Posterior vena cava (tissue), 2 donors: Measurements from ENCODE around the gene ASPSCR1. TPM values are rescaled to one million over a fixed set of nuclear protein-coding genes. Genes with fewer than 3 reads are reported as not detected.

Experiments
- DNase-seq: peaks from one replicate; pipeline ENCODE4 v3.0.0-alpha.2; 2020; ENCODE audit warnings: low spot score
- intact Hi-C, 2 donors: fragments of 100-400 bp; cut with DNase I; formaldehyde crosslinking; loops; one replicate each; pipeline versions ENCODE4 v1.14.1 to v1.14.2; 2022 to 2023
- total RNA-seq, 2 donors: library from RNA; stranded (reverse); fragmentation: NEBNext Ultra II Directional; extraction: Animal tissue kit (Norgen Biotek cat#: 25700); gene quantifications; one replicate each; pipeline ENCODE4 v1.2.1, GENCODE V29; 2021
- donor health status: DM: yes; HTN: yes; CAD: no.
- donor health status: DM: yes; HTN: yes; CAD: no.

Gene ASPSCR1
- total RNA-seq, 2 donors from 2014 or later, result 19.6 to 25.2 TPM

DNA sequence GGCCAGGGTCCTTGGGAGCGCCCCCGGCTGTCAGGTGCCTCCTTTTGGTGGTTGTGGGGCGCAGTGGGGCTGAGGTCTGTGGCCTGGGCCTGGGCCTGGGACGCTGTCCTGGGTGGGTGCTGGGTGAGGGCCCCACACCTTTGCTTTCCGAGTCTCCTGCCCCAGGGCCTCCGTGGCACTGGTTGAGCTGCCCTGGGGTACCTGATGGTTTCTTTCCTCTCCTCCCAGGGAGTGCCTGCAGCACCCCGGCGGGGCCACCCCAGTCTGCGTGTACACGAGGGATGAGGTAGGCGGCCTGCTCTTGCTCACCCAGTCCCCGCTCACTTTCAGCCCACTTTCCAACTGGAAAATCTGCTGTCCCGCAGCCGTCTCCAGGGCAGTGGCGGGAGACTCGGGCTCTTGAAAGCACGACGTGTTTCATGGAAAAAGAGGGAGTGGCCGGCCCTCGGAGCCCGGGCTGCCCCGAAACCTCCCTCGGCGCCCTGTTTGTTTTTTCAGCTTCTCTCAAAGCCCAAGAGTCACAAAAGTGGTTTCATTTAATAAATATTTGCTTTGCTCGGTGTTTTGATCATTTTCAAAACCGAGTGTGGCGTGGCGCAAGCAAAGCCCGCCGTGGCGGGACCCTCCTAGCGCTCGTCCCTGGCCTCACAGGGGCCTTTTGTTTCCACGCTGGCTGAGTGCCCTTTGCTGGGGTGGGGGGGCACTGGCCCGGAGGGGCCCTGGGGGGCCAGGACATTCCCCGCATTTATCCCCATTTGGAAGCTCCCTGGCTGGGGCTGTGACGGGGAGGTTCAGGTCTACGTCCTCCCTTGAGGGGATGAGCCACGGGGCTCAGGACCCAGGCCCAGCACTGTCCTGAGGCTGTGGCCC is 17.4 kb downstream of the ASPSCR1 start:
- DNase-seq, result no peak
- intact Hi-C loops, result no loop called here

DNA sequence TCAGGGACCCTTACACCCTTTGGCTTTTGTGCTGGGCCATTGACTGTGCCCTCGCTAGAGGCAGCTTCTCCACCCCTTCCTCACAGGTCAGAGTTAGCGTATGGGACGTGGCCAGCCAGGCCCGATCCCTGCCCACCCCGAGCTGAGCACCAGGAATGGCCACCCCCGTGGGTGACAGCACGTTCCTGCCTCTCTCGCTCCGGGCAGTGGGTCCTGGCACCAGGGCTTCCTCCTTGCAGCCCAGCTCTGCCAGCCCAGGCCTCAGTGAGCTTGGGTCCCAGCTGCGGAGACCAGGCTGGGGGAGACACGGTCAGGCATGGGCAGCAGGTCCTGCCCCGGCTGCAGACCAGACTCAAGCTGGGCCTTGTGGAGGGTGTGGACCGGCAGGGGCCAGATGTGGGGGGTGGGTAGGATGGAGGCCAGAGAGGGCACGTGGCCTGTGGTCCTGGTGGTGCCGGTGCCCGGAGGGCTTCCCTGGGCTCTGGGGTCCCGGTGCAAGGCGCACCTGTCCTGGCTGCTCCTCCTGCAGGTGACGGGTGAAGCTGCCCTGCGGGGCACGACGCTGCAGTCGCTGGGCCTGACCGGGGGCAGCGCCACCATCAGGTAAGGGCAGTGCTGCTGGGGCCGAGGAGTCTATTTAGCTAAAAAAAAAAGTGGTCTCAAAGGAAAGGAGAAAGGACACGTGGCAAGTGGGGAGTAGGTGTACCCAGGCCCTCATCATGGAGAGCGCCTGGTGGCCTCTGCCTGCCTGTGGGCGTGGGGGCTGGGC is 18.2 kb downstream of the ASPSCR1 start:
- DNase-seq, result no peak
- intact Hi-C loops, result no loop called here

DNA sequence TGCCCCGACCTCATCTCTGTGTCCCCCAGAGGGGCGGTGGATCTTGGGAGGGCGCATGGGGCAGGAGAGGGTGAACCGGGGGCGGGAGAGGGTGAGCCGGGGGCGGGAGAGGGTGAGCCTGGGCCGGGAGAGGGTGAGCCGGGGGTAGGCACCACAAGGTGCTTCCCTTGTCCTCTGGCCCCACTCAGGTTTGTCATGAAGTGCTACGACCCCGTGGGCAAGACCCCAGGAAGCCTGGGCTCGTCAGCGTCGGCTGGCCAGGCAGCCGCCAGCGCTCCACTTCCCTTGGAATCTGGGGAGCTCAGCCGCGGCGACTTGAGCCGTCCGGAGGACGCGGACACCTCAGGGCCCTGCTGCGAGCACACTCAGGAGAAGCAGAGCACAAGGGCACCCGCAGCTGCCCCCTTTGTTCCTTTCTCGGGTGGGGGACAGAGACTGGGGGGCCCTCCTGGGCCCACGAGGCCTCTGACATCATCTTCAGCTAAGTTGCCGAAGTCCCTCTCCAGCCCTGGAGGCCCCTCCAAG is 18.9 kb downstream of the ASPSCR1 start:
- DNase-seq, result no peak
- intact Hi-C loops, result no loop called here

DNA sequence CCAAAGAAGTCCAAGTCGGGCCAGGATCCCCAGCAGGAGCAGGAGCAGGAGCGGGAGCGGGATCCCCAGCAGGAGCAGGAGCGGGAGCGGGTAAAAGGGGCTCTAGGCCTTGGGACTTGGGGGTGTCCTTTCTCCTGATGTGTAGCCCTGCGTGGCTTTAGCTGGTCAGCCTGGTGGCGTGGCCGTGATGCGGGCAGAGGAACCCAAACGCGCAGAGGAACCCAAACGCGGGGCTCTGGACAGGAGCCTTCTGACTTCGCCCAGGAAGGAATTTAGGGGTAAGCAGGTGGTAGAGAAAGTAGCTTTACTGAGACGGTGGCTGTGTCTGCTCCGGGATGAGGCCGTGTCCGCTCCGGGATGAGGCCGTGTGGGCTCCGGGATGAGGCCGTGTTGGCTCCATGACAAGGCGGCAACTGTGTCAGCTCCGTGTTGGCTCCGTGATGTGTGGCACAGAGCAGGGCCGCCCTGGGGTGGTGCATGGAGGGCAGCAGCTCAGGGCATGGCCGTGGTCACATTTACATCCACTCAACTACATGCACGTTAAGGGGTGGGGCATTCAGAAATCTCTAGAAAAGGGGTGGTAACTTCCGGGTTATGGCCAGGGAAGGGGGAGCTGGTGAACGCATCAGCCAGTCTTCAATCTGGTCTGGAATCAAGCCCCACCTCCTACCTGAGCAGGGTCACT is 19.5 kb downstream of the ASPSCR1 start:
- intact Hi-C loops, result no loop called here

DNA sequence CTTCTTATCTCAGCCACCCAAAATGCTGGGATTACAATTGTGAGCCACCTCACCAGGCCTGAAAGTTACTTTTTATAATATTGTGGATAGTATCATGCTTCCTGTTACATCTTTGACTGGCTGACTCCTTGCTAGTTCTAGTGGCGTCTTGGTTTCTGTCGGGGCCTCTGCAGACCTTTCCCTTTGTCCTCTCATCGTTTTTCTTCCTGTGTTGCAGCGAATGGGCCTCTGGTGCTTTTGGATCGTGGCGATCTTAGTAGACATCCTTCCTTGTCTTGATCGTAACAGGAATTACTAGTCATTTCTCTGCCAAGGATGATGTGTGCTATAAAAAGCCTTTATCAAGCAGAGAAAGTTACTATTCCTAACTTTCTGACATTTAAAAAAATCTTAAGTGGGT is 20.8 kb downstream of the ASPSCR1 start:
- DNase-seq, result no peak
- intact Hi-C loops, result no loop called here

More for the DNA sequence above, 19.5 kb downstream of the ASPSCR1 start:
- no peak for DNase-seq

DNA sequence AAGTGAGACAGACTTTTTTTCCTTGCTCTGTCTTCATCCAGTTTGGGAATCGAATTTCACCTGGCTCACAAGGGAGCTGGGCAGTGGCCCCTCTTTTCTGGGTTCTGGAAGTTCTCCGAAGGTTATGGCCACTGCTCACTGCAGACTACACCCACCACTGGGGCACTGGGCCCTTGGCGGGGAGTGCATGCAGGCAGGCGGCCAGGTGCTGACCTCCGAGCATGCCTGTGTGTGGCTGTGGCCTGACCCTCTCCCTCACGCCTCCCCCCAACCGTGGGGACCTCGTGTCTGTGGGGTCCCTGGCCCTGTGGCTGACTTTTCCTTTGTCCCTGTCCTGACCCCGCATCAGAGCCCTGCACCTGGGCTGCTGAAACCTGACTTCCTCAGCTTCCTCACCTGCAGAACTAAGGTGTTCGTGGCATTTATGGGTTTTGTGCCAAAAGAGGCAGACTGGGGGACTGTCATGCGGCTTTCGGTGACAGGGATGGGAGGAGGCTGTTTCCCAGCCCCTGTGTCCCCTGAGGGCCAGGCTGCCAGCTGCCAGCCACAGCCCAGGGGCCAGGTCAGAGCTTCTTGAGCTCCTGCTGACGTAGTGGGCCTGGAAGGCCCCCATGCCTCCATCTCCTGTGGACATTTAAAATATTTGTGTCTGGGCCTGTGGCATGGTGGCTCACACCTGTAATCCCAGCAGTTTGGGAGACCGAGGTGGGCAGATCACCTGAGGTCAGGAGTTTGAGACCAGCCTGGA is 21.4 kb downstream of the ASPSCR1 start:
- DNase-seq, result no peak
- intact Hi-C loops, result no loop called here

DNA sequence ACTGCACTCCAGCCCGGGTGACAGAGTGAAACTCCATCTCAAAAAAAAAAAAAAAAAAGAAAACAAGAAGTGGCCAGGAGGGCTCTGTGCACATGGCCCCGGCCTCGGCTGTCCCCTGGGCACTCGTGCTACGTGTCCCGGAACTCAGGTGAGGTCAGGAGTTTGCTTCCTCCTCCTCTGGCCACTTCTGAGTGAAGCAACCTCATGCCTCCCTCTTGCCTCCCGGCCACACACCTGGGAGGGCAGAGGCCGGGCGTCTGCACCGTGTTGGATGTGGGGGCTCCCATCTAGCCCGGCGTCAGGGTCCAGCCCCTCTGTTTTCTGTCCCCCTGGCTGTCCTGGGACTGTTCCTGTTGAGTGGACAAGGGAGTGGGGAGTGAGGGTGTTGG is 22.2 kb downstream of the ASPSCR1 start:
- intact Hi-C loops, result no loop called here
- no peak for DNase-seq

DNA sequence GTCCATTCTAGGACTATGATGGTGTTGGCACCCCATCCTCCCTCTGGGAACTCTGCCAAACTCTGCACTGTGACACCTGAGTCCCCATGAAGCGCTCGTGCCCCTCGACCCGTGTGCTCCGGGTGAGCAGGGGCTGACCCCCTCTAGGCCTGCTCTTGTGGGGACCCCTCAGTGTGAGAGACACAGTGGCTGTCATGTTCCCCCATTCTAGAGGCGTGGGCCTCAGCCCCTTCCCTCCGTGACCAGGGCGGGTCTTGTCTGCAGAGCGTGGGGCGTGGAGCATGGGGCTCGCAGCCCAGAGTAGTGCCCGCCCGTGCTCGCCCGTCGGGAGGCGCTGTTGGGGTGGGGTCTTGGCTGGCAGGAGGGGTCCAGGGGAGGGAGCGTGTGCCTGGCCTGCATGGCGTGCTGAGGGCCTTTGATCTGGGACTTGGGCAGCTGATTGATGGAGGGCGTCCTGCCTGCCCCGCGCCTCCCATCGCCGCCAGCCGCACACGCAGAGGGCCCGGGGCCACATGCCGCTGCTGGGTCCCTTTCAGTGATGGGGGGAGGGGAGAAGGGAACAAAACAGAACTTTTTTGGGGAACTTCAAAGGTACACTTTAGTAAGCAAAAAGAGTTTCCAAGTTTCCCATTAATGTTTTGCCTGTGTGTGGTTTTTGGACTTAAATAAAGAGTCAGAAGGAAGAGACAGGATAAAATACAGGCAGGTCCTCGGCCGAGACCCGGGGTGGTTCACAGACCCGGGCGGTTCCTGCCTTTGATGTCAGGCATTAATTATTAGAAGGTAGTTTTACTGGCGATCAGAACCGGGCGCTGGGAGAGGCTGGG is 22.8 kb downstream of the ASPSCR1 start:
- intact Hi-C loops, result no loop called here
- DNase-seq, result no peak

DNA sequence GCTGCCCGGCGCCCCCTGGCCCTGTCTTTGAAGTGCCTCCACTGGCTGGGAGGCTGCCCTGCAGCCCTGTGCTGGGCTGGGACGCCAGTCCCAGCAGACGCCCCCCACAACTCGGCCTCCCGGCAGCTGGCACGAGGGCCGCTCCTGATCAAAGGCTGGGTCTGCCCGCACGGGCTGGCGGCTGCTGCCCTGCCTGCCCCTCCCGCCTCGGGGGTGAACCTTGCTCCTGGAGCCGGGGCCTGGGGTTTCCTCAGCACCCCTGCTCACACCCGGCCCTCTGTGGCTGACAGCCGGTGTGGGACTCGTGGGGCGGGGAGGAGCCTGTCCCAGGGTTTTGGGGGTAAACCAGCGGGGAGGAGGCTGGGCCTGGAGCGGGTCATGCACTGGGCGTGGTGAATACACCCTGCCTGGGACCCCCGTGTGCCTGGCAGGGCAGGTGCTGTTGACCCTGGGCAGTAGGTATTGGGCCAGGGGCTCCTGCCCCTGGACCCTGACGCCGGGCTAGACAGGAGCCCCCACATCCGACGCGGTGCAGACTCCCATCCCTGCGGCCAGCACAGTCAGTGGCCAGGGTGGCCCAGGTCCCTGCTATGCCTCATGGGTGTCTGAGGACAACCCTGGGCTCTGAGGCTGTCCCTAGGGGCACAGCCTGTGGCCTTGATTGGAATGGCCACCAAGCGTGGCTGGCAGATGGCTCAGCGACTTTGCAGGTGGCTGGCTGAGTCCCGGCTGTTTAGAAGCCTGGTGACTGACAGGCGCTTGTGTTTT is 23.6 kb downstream of the ASPSCR1 start:
- intact Hi-C loops, result no loop called here
- no peak for DNase-seq

DNA sequence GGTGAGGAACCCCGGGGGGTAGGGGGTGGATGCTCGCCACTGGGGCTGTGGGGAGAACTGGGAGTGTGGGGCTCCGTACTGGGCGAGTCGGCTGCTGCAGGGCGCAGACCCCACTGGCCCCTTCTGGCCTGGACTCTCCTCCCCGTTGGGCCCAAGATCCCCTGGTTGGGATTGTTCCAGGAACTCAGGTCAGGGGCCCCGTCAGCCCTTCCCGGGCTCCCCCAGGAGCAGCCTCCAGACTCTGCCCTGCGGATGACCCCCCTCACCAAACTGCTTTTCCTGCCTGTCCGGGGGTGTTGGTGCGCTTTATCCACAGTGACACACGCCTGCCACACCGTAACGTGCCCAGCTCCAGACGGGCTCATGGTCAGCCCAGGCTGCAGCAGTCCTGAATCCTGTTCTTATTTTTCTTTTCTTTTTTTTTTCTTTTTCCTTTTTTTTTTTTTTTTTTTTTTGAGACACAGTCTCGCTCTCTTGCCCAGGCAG is 24.2 kb downstream of the ASPSCR1 start:
- intact Hi-C loops, result no loop called here

DNA sequence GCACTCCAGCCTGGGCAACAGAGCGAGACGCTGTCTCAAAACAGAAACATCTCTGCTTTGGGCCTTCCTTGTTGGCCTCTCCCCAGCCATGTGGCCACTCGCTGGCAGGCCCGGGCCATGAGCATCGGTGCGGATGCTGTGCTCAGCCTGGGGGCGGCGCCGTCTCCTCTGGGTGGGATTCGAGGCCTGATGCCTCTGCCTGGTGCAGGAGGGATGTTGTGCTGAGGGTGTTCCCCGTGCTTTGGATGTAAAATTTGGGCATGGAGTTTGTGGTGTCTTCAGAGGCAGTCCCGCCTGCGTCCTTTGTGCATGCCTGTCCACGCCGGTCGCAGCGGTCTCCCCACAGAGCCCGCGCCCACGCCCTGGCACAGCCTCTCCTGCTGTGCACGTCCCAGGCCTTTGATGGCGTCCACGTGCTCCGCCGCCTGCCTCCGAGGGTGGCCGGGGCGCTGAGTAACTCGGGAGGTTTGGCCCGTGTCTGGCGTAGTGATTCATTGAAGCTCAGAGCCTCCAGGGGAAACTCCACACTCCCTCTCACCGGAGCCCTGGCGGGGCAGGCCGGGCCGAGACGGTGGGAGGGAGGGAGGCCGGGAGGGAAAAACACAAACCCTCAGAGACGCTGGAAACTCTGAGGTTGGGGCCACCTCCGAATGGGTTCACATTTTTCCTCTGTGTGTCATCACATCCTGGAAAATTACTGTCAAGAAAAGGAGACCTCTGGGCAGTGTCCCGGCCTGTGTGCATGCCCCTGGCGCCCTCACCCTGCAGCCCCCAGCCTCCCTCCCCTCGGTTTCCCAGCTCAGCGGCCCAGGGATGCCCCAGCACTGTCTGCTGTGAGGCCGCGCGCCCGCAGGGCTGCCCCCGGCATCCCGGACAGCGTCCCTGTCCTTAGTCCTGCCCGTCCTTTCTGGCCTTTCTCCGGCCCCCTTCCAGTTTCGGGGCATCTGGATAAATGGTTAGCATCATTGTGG is 26.3 kb downstream of the ASPSCR1 start:
- intact Hi-C loops, result no loop called here
- peak; percentile 95 for DNase-seq

More for the DNA sequence above, 24.2 kb downstream of the ASPSCR1 start:
- DNase-seq, result no peak

DNA sequence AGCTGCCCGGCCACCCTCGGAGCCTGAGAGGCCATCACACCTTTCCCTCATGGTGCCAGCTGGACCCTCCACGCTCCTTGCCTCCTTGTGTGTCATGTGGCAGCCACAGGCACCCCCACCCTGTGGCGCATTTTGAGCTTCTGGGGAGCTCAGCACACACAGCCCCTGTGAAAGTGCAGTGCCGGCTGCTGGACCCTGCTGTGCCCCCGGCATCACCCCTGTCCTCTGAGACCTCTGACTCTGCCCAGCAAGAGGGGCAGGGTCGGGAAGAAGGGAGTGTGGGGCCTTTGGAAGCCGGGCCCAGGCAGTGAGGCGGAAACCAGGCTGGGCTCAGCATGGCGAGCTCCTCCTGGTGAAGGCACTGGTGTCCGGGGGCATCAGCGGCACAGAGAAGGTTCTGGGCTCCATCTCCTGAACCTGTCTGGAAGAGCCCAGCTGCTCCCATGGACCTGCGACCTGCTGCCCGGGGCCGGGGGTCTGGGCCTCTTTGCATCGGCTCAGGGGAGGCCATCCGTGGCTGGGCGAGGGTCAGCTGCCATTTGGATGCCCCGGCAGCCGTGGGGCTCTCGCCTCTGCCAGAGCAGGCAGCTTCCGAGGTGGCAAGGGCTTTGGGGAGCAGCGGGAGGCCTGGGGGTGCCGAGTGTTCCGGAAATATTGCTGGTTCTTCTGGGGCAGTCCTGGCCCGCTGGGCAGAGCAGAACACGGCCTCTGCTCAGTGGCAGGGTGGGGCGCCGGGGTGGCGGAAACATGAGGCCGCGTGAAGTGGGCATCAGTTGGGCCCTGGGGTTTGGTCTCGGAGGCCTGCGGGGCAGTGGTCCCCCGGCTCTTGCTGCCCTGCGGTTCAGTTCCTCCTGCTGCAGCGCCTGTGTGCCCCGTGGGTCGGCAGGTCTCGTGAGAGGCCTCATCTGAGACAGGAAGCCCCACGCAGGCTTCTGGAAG is 27.4 kb downstream of the ASPSCR1 start:
- intact Hi-C loops, result no loop called here
- DNase-seq, result no peak

DNA sequence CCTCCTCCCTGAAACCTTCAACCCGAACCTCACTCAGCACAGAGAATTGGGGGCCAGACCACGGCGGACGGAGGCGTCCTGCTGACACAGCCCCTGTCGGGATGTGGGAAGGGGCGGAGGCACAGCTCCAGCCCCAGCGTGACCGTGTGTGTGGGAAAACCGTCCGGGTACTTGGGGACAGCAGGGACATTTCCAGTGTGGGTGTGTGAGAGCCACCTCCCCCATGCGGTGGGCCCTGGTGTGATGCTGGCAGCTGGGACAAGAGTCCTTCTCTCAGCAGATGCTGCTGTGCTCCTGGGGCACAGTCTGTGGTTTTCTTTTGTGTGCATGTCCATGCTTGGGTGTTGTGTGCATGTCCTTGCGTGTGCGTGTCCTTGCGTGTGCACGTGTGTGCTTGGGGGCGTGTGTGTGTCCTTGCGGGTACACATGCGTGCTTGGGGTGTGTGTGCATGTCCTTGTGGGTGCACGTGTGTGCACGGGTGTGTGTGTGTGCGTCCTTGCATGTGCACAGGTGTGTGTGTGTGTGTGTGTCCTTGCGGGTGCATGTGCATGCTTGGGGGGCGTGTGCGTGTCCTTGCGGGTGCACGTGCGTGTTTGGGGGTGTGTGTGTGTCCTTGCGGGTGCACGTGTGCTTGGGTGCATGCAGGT is 28.4 kb downstream of the ASPSCR1 start:
- DNase-seq, result no peak
- intact Hi-C loops, result no loop called here

DNA sequence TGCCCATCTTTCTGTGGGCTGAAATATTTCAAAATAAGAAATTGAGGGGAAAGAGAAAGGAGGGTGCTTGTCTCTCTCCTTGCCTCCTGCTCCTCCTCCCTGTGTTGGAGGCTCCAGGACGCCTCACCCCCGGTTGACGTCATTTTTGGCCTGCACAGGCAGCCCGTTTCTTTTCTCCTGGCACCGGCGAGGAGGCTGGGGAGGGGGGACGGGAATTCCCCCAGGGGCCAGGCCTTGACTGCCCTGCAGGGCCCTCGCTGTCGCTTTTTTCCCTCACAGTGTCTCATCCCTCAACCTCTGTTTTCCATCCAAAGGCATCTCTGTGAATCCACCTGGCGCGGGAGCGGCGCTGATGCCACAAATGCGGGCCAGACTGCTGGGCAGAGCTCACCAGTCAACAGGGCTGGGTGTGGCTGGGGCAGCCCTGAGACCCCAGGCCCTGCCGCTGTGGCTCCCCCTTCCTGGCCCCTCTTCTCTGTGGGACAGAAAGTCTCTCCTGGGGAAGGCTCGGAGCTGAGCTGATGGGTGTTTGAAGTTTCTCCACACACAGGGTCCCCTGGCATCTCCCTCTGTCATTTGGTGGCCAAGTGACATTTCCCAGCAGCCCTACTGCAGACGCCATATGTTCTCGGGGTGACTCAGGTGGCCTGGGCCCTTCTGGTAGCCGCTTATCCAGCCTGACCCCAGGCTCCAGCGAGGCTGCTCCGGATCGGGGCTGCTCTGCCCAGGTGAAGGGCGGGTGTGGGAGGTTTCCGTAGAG is 29.2 kb downstream of the ASPSCR1 start:
- no peak for DNase-seq

More for the DNA sequence above, 29.2 kb downstream of the ASPSCR1 start:
- intact Hi-C loops, result no loop called here
